GM21737 (cell line): ENCODE data around the gene BSG.

ENCODE experiments used
- ATAC-seq: cut with Tn5 transposase; IDR thresholded peaks from one replicate; pipeline ENCODE4 v1.9.1; 2021; ENCODE audit warnings: mild to moderate bottlenecking, moderate library complexity; ENCODE audit not compliant: unreplicated experiment

Gene BSG

GRCh38 chr19:570937-571565 is 1.3 kb upstream of the BSG start:
- ATAC-seq, result no peak

GRCh38 chr19:571566-571974 is 826 bp upstream of the BSG start:
- peak; percentile 14 for ATAC-seq

GRCh38 chr19:572743-573518 is 535 bp downstream of the BSG start:
- ATAC-seq, result peak; percentile 2

GRCh38 chr19:573519-573825 is 1.1 kb downstream of the BSG start:
- ATAC-seq, result no peak

GRCh38 chr19:574658-575526 is 2.5 kb downstream of the BSG start:
- no peak for ATAC-seq

- no peak for ATAC-seq
These were observed 3.4 kb downstream of the BSG start for GRCh38 chr19:575527-576506.

- ATAC-seq, result no peak
These were observed 4.5 kb downstream of the BSG start for GRCh38 chr19:576768-577438.

- ATAC-seq, result no peak
These were observed 5.3 kb downstream of the BSG start for GRCh38 chr19:577439-578392.

- no peak for ATAC-seq
These were observed 6.9 kb downstream of the BSG start for GRCh38 chr19:579111-579841.

GRCh38 chr19:579842-580155 is 7.4 kb downstream of the BSG start:
- no peak for ATAC-seq

GRCh38 chr19:580274-580835 is 8.0 kb downstream of the BSG start:
- ATAC-seq, result no peak

- ATAC-seq, result no peak
These were observed 9.2 kb downstream of the BSG start for GRCh38 chr19:581399-582111.

- ATAC-seq, result no peak
These were observed 10.3 kb downstream of the BSG start for GRCh38 chr19:582497-583197.

- ATAC-seq, result no peak
These were observed 11.0 kb downstream of the BSG start for GRCh38 chr19:583198-583967.

- ATAC-seq, result no peak
These were observed 11.5 kb downstream of the BSG start for GRCh38 chr19:583968-584239.

GRCh38 chr19:584240-585001 is 12.0 kb downstream of the BSG start:
- no peak for ATAC-seq
